ENCODE results near the gene SLC22A7. TPM values are rescaled to one million over a fixed set of nuclear protein-coding genes. Genes with fewer than 3 reads are reported as not detected.
A peak's percentile ranks its signal among the peaks of the same experiment; 100 is the strongest.
"Not testable (repeated sequence)": the region's sequence is repeated elsewhere in the genome, so short reads cannot be mapped to it uniquely, and the experiment has no call there.

The SLC22A7 gene
- total RNA-seq, 1 experiment from 2014 or later, result not detected

DNA sequence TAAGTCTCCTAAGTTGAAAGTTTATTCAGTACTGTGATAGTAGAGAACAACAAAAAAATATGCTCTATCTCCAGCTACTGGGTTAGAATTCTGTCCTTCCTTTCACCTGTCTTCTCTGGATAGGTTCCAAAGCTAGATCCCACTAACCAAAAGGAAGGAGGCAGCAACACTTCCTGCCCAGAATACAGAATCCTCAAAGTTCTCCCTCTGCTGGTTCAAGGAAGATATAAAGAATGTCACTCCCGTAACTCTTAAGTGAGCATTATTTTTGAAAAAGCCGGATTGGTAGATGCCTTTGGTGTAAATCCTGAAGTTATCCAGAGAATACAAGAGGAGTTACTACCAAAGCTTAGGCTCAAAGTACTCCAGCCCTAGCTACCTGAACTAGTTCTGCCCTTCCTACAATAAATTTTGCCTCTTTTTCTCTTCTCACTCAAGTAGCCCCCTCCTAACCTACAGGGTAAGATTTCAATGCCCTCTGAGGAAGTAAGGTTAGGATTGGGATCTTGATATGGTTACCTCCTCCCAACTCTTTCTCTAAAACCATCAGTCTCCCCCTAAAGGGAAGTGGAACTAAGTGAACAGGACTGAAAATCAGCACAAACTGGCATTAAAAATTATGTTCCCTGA, 36.5 kb downstream of the SLC22A7 start:
- DNase-seq (ENCODE audit: low read depth), result peak; percentile 76

DNA sequence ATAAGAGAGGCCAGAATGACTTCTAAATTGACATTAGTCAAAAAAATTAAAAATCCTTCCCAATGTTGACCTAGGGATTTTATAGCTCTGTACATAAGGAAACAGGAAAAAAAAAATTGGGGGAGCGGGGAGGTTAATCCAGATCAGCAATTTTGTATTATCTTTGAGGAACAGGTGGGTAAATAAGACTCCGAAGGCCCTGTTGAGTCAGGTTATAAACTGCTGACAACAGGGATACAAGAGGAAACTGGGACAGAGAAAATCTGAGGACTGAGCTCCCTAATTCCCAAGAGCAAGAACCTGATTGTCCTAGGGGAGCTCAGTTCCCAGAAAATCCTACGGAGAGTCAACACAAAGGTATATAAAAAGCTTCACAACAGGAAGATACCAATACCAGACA, 37.4 kb downstream of the SLC22A7 start:
- DNase-seq (ENCODE audit: low read depth), result no peak

DNA sequence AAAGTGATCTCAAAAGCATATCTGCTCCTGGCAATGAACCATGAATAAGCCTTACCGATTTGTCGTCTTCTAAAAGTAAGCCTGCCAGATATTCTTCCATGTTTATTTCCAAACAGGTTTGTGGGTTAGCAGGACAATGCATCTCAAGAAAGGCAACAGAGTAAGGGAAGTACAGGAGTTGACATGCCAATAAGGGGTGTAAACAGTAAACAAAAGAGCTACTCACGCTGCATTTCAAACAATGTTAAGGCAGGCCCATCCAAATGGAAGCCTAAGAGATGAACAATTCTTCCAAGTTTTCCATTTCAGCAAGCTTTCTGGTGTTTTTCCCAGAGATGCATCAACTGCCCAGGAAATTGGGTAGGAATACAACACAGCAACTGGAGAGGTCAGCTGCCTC, 38.3 kb downstream of the SLC22A7 start:
- no peak for DNase-seq (ENCODE audit: low read depth)

DNA sequence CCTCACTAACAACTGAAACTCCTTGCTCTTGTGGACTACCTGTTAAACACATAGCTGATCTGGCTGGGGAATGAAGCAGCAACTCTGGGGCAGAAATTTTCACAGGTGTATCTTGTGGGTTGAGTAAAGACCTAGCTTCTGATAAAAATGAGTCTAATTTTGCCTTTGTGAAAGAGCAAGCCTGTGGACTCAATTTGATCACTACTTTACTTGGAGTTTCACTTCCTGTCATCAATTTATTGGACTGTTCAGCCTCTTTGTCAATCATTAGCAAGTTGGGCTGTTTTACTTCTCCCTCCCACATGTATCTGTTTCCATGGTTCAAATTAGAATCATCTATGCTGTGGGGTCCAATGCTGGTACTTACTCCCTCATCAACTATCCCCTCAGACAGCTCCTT, 40.2 kb downstream of the SLC22A7 start:
- DNase-seq (ENCODE audit: low read depth), result no peak

DNA sequence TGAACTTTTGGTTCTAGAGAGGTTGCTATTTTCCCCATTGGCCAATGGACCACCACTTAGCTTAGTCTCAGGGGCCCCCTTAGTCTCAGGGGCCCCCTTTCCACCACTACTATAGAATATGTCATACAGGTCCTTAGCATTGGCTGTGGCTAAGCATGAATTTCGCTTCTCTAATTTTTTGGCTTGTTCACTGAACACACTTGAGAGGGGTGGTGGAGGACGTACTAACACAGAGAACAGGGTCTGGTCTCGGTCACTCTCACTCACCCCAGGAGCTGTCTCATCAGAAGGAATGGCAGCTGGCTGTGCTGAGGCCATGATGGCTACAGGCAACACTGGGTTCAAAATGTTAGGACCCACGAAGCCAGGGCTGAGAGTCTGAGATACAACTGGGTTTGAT, 41.1 kb downstream of the SLC22A7 start:
- DNase-seq (ENCODE audit: low read depth), result no peak

DNA sequence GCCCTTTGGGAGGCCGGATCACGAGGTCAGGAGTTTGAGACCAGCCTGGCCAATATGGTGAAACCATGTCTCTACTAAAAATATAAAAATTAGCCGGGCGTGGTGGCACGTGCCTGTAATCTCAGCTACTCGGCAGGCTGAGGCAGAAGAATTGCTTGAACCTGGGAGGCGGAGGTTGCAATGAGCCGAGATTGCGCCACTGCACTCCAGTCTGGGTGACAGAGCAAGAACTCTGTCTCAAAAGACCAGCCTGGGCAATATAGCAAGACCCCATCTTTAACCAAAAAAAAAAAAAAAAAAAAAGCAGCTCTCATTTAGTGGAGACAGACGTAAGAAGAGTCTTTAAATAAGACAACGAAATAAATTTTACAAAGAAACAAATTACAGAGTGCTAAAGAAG, 48.2 kb downstream of the SLC22A7 start:
- not testable (repeated sequence) for DNase-seq (ENCODE audit: low read depth)

DNA sequence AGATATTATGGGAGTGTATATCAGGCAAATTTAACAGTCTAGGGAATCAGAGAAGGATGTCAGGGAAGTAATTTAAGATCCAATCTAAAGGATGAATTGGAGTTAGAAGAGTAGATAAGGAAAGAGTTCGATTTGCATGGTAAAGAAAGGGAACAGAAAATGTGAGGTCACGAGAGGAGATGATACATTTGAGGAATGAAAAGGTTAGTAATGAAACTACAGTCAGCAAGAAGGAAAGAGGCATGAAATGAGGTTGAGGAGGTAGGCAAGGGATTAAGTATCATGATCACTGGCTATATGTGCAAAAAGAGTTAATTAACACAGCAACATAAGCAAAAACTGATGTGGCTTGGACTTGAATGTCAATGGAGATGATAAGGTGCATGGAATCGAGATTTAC, 49.0 kb downstream of the SLC22A7 start:
- DNase-seq (ENCODE audit: low read depth), result no peak

DNA sequence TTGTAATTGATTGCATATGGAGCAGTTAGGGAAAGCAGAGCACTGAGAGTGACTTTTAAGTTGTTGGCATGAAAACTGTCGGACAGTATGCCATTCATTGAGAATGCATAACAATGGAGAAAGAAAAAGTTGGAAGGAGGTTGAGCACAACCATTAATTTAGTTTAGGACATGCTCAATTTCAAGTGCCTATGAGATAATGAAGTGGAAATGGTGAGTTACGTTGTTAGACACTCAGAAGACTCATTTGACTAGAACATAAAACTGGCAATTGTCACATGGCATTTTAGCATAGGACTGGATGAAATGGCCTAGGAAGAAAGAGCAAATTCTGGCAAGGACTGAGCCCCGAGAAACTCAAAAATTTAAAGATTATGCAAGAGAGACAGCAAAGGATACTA, 49.4 kb downstream of the SLC22A7 start:
- DNase-seq (ENCODE audit: low read depth), result no peak

DNA sequence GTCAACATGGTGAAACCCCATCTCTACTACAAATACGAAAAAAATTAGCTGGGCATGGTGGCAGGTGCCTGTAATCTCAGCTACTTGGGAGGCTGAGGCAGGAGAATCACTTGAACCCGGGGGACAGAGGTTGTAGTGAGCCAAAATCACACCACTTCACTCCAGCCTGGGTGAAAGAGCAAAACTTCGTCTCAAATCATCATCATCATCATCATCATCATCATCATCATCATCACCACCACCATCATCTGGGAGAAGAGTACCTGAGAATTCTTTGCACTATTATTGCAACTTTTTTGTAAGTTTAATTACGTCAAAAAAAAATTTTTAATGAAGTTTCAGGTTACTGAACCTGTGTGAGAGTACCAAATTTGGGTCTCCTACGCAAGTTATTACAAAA, 53.9 kb downstream of the SLC22A7 start:
- DNase-seq (ENCODE audit: low read depth), result not testable (repeated sequence)

Other genes starting within 250 kb of the SLC22A7 start
- gene CUL7, start 244.4 kb upstream of the SLC22A7 start, total RNA-seq (2014; rRNA removed; shearing (Covaris generic)), result 8.3 and 17.7 TPM in 2 replicates
- gene MRPL2, start 238.8 kb upstream of the SLC22A7 start, total RNA-seq (2014; rRNA removed; shearing (Covaris generic)), result 43.4 and 55.4 TPM in 2 replicates
- gene KLC4, start 238.6 kb upstream of the SLC22A7 start, total RNA-seq (2014; rRNA removed; shearing (Covaris generic)), result 14.7 and 21.1 TPM in 2 replicates
- gene PTK7, start 221.9 kb upstream of the SLC22A7 start, total RNA-seq (2014; rRNA removed; shearing (Covaris generic)), result 76.3 and 162 TPM in 2 replicates
- 15.6 and 26.5 TPM in 2 replicates for gene SRF, start 127.0 kb upstream of the SLC22A7 start, total RNA-seq (2014; rRNA removed; shearing (Covaris generic))
- 14.1 and 21.9 TPM in 2 replicates for gene CUL9, start 116.1 kb upstream of the SLC22A7 start, total RNA-seq (2014; rRNA removed; shearing (Covaris generic))
- 19.3 and 24.3 TPM in 2 replicates for gene DNPH1, start 68.8 kb upstream of the SLC22A7 start, total RNA-seq (2014; rRNA removed; shearing (Covaris generic))
- under 0.01 TPM in 1 of 2 replicates, not detected in the other for gene TTBK1, start 54.8 kb upstream of the SLC22A7 start, total RNA-seq (2014; rRNA removed; shearing (Covaris generic))
- not detected in 2 replicates for gene CRIP3, start 10.6 kb downstream of the SLC22A7 start, total RNA-seq (2014; rRNA removed; shearing (Covaris generic))
- gene ZNF318, start 71.4 kb downstream of the SLC22A7 start, total RNA-seq (2014; rRNA removed; shearing (Covaris generic)), result 8.4 and 10.9 TPM in 2 replicates
- 11.7 and 16.5 TPM in 2 replicates for gene ABCC10, start 129.3 kb downstream of the SLC22A7 start, total RNA-seq (2014; rRNA removed; shearing (Covaris generic))
- gene DLK2, start 157.3 kb downstream of the SLC22A7 start, total RNA-seq (2014; rRNA removed; shearing (Covaris generic)), result 1.3 and 3.4 TPM in 2 replicates
- 14.6 and 21.8 TPM in 2 replicates for gene TJAP1, start 179.3 kb downstream of the SLC22A7 start, total RNA-seq (2014; rRNA removed; shearing (Covaris generic))
- gene LRRC73, start 212.1 kb downstream of the SLC22A7 start, total RNA-seq (2014; rRNA removed; shearing (Covaris generic)), result 0.05 and 0.32 TPM in 2 replicates
- gene YIPF3, start 218.7 kb downstream of the SLC22A7 start, total RNA-seq (2014; rRNA removed; shearing (Covaris generic)), result 175 and 194 TPM in 2 replicates
- 21.8 and 27.8 TPM in 2 replicates for gene POLR1C, start 218.8 kb downstream of the SLC22A7 start, total RNA-seq (2014; rRNA removed; shearing (Covaris generic))

Measured in M059J (cell line).